Measurements from ENCODE around the gene CWC25. TPM values are rescaled to one million over a fixed set of nuclear protein-coding genes. Genes with fewer than 3 reads are reported as not detected.

The CWC25 gene
- total RNA-seq, 1 donor from 2014 or later: 11.4 TPM

GRCh38 chr17:38783227-38783626 is 41.9 kb downstream of the CWC25 start:
- DNase-seq: no peak

GRCh38 chr17:38779965-38780752 is 45.0 kb downstream of the CWC25 start:
- DNase-seq: no peak

- no peak for DNase-seq
These were observed 47.4 kb downstream of the CWC25 start for GRCh38 chr17:38777641-38778250.

DNA sequence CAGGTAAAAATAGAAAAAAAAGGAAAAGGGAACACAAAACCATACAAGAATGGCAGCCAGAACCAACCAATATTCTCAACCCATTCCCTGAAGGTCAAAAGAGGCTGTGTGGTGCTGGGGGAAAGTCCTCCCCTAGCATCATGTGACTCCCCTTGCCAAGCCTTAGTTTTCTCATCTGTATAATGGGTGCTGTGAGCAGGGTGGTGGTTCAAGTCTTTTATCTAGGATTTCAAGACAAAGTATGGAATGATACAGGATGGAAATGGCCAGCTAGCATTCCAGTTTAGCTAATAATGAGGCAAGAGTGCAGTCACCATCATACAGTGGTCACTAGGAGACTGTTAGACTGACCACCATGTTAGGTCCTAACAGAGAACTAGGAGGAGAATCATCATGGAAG is 51.9 kb downstream of the CWC25 start:
- DNase-seq: no peak

DNA sequence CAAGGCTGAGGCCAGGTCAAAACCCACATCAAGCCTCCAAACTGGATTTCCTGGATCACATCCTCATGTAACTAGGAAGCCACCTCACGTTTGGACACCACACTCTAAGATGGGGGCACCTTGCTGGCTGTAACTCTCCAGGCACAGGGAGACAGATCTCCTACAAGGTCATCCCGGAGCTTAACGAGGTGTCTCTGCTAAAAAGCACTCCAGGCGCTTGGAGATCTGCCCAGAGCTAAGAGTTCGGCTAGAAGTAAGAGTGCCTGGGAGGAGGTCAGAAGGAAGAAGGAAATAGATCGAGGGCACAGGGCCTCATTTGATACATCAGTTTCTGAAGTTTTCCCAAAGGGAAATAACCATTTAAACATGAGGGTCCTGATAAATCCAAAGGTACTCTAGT is 56.7 kb downstream of the CWC25 start:
- DNase-seq: no peak

DNA sequence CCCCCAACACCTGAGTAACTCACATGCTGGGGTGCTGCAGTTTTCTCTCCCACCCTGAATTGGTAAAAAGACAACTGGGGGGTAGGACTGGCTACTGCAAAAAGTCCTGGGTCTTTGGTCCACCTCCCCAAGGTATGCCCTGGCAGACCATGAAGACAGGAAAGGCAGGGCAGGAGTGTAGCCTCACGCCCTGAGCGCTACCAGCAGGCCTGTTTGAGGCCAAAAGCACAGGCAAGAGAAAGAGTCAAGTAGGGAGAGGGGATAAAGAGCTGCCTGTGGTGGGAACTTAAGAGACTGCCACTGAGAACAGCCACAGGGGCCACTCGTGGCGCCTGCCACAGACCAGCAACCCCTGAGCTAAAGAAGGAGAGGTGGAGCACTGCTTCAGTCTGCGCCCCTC is 58.8 kb downstream of the CWC25 start:
- DNase-seq: no peak

- DNase-seq: no peak
These were observed 62.9 kb downstream of the CWC25 start for GRCh38 chr17:38762231-38762630.

DNA sequence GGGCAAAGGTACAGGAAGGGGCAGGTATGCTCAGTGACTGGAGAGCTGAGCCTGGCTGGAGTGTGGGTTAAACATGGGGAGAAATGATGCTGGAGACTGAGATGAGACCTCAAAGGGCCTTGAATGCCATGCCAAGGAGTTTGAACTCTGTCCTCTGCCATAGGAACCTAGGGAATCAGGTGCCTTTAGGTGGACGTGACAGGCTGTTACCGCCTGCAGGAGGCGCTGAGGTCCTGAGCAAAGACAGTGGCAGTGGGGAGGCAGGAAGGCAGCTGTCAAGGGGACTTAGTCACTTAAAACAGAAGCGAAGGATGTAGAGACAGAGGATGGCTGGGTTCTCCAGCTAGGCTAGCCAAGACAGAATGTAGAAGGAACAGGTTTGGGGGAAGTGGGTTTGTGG is 63.5 kb downstream of the CWC25 start:
- DNase-seq: no peak

DNA sequence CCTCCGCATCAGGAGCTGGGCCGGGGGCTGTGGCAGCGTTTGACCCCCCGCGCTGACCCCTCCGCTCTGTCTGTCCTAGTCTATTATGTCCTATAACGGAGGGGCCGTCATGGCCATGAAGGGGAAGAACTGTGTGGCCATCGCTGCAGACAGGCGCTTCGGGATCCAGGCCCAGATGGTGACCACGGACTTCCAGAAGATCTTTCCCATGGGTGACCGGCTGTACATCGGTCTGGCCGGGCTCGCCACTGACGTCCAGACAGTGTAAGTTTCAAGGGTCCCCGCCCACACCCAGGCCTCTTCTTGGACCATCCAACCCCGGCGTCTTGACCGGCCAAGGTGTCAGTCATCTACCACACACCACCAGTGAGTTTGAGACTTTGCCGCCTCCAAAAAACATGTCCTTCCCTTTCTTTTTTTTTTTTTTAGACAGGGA is 72.0 kb downstream of the CWC25 start:
- DNase-seq: no peak

DNA sequence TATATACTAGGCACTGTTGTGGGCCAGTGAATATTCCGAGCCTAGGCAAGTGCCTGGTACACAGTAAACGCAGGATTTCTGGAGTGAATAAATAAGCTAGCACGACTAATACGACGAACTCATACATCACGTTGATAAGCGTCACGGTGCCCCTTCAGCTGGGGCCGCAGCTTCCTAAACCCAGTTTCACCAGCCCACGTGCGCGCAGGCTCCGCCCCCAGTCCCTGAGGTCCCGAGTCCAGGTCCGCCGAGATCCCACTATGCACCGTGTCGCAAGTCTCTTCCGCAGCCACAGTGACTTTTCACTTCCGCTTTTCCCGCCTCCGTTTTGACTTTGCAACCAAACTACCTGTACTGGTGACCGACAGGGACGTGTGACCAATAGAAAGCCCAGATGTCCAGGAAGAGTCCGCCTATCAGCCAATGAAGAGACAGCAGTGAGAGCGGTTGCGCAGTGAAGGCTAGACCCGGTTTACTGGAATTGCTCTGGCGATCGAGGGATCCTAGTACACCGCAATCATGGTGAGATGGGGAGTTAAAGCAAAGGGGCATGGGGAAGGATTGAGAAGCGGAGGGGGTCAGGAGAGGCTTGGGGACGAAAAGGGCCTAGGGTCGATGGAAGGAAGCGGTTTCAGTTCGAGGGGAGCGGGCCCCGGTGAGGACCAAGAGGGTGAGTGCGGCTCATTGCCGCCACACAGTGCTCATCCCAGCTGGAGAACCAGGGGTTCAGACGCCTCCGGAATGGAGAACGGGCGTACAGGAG is 72.6 kb downstream of the CWC25 start, which contains the start of gene PSMB3:
Gene PSMB3, plus strand, starts transcription at position 434 of the 763 bp plus-strand sequence. Its CDS starts 86 bp downstream, at position 520.
- DNase-seq: peak; percentile 99

DNA sequence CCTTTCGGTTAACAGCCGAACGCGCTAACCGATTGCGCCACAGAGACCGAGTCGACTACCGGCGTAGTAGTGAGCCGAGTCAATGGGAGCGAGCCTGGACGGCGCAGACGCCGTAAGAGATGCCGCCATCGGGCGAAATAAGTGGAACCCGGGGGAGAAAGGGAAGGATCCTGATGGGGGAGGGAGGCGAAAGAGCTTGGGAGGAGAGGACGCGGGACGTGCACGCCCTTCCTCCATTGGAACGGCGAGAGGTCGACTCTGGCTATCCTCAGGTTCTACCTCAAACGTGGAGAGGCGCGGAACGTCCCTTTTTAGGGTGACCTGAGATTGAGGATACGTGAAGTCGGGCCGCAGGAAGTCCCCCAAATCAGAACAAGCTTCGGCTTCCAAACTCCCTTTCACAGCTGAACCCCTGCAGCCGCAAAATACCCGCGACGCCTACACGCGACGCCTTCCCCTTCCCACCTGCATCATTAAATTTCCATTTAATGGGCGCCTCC is 73.3 kb downstream of the CWC25 start:
- peak; percentile 96 for DNase-seq

GRCh38 chr17:38751144-38751807 is 73.8 kb downstream of the CWC25 start:
- no peak for DNase-seq

Small RNA genes lying within 50 kb of the gene (small RNA-seq; reads per million reads assigned to genes)
- gene MIR4727 (ENCODE audit: low replicate concordance): 0.19 reads per million, percentile 23 among the genes with 10 or more reads in this experiment
- not detected for gene RNU6-866P (ENCODE audit: low replicate concordance)
- gene SNORA21 (ENCODE audit: low replicate concordance): not detected
- gene SNORA21B (ENCODE audit: low replicate concordance): not detected

Other genes starting within 250 kb of the CWC25 start
- gene SRCIN1, start 219.4 kb downstream of the CWC25 start, total RNA-seq: 1.0 TPM
- gene EPOP, start 150.4 kb downstream of the CWC25 start, total RNA-seq: not detected
- 42.2 TPM for gene MLLT6, start 120.0 kb downstream of the CWC25 start, total RNA-seq
- gene CISD3, start 95.0 kb downstream of the CWC25 start, total RNA-seq: 4.4 TPM
- gene PCGF2, start 77.0 kb downstream of the CWC25 start, total RNA-seq: 8.0 TPM
- 64.7 TPM for gene PSMB3, start 72.6 kb downstream of the CWC25 start, total RNA-seq
- 81.4 TPM for gene PIP4K2B, start 25.8 kb downstream of the CWC25 start, total RNA-seq
- 1,363 TPM for gene RPL23, start 28.4 kb upstream of the CWC25 start, total RNA-seq
- 67.1 TPM for gene LASP1, start 44.7 kb upstream of the CWC25 start, total RNA-seq
- gene FBXO47, start 142.1 kb upstream of the CWC25 start, total RNA-seq: not detected

All from tongue (tissue), 3 donors.